Epithelial cell of proximal tubule (primary cell): ENCODE data around the gene TXLNB. TPM values are rescaled to one million over a fixed set of nuclear protein-coding genes. Genes with fewer than 3 reads are reported as not detected.

Experiments
- DNase-seq: peaks from one replicate; pipeline ENCODE4 v3.0.0-alpha.2; 2011; ENCODE audit warnings: low read depth
- H3K4me3 ChIP-seq: 2 replicates; pipeline ENCODE4 v1.5.1; 2011; ENCODE audit warnings: low read depth, mild to moderate bottlenecking, low read length
- total RNA-seq: library from RNA; depleted of rRNA; stranded (reverse); fragments of >200 nt; gene quantifications from 2 replicates; pipeline ENCODE4 v1.2.3, GENCODE V29; 2015
- TF ChIP-seq, protein P1 (sequence below): conservative IDR thresholded peaks from 2 replicates; pipeline ENCODE4 v1.5.1; 2012; ENCODE audit warnings: low read depth, mild to moderate bottlenecking, low read length

The TXLNB gene
- total RNA-seq: not detected in 2 replicates

DNA sequence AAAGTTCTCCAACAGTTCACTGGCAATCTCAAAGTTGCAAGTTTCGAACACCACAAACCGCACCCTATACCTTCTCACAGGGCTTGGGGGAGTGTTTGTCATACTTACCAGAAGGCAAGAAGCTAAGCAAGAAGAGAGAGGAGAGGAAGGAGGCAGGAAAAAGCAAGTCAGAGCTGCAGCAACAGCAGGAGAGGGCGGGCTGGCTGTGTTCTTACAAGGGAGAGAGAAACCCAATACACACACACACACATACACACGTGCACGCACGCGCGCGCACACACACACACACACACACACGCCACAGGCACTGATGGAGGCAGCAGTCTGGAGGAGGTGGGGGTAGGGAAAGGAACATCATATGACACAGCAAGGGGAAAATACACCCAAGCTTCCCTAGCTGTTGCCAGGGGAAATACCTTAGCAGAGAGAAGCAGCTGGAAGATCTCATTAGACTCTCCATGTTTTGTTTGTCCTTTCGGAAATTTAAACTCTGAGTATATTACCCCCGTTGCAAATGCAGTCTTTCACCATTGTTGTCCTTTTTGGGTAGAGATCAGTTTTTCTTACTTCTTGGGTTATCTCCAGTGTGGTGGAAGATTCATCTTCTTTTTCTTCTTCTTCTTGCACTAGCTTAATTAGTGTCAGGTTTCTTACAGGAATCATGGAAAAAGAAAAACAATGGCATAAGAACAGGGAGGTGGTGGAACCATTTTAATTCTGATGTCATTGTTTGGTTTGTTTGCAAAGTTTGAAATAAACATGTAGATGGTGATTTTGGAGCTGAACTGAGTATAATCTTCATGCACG, at the start of gene TXLNB:
TXLNB (minus strand) TSS at position 186 of the 807 bp plus-strand sequence. CDS start 3,099 bp downstream, outside the sequence.
- peak; percentile 22 for DNase-seq
- TF ChIP-seq, protein P1, sequence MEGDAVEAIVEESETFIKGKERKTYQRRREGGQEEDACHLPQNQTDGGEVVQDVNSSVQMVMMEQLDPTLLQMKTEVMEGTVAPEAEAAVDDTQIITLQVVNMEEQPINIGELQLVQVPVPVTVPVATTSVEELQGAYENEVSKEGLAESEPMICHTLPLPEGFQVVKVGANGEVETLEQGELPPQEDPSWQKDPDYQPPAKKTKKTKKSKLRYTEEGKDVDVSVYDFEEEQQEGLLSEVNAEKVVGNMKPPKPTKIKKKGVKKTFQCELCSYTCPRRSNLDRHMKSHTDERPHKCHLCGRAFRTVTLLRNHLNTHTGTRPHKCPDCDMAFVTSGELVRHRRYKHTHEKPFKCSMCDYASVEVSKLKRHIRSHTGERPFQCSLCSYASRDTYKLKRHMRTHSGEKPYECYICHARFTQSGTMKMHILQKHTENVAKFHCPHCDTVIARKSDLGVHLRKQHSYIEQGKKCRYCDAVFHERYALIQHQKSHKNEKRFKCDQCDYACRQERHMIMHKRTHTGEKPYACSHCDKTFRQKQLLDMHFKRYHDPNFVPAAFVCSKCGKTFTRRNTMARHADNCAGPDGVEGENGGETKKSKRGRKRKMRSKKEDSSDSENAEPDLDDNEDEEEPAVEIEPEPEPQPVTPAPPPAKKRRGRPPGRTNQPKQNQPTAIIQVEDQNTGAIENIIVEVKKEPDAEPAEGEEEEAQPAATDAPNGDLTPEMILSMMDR: no peak
- peak within 1 kb of the TSS; percentile 27 for H3K4me3 ChIP-seq

DNA sequence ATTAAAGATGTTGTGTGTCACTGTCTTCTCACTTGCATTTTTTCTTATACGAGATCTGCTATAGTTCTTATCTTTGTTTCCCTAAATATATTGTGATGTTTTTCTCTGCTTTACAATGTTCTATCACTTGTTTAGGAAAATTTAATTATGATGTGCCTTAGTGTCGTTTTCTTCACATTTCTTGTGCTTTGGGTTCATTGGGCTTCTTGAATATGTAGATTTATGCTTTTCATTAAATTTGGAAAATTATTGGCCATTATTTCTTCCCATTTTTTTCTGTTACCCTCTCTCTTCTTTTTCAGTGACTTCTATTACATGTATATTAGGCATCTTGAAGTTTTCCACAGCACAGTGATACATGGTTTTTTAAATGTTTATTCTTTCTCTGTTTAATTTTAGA, 49.3 kb upstream of the TXLNB start:
- TF ChIP-seq, protein P1: no peak
- no peak overlapping the region for H3K4me3 ChIP-seq
- no peak for DNase-seq

DNA sequence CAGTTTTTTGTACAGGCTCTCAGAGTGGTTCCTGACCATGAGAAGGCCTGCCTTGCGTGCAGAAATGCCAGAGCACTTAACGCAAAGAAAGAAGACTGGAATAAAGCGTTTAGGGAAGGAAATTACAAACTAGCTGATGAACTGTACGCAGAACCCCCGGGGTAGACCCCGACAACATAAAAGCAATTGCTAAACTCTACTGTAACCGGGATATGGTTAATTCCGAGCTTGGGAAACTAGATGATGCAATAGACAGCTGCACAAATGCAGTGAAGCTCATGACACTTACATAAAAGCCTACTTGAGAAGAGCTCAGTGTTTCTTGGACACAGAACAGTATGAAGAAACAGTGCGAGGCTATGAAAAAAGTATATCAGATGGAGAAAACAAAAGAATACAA, 47.0 kb upstream of the TXLNB start:
- no peak for DNase-seq
- TF ChIP-seq, protein P1: no peak
- H3K4me3 ChIP-seq: no peak overlapping the region

DNA sequence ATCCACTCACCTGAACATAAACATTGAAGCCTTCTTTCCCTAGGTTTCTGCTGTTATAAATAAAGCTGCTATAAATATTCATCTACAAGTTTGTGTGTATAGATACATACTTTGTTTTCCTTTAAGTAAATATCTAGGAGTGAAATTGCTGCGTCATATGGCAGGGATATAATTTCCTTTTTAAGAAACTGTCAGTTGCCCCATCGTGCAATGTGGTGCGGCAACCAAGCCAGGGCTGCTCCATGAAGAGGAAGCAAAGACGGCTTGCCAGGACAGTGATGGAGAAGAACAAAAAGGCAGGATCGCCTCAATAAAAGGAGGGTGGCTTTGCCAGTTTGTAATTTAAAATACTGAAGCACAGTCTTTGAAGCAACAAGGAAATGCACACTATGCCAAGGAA, 46.0 kb upstream of the TXLNB start:
- DNase-seq: no peak
- TF ChIP-seq, protein P1: no peak
- no peak overlapping the region for H3K4me3 ChIP-seq

DNA sequence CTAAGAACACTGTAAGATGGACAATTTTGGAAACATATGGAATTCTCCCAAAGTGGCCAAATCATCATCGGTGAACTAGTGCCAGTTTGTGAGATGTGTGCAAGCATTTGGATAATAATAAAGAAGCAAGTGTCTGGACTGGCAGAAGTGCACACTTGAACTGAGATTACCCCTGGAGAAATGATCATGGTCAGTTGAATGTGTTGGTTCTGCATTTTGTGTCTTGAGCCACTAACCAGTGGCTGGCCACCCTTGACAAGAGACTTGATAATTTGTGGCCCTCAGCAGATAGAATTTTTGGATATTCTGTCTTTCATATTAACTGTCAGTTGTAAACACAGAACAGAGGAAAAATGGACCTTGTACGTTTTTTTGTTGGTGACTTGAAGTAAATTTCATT, 45.2 kb upstream of the TXLNB start:
- no peak overlapping the region for H3K4me3 ChIP-seq
- TF ChIP-seq, protein P1: no peak
- no peak for DNase-seq

DNA sequence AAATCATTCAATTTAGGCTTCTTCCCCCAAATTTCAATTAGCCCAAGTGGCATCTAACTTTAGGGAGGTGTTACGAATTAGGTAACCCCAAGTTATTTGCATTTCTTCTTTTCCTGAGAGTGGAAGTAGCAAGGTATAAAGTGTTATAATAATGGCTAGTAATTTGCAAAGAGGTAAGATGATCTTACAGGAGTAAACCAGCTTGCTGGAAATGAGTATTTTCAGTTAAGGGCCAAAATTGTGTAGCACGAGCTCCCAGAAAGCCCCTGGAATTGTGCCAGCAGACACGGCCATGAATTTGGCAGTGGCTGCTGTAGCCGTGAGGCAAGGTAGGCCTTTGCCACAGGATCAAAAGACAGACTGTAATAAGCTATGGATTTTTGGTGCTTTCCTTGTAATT, 44.7 kb upstream of the TXLNB start:
- no peak for DNase-seq
- TF ChIP-seq, protein P1: no peak
- no peak overlapping the region for H3K4me3 ChIP-seq
